ENCODE data around the gene CEP72. TPM values are rescaled to one million over a fixed set of nuclear protein-coding genes. Genes with fewer than 3 reads are reported as not detected.
"Not testable (repeated sequence)": the region's sequence is repeated elsewhere in the genome, so short reads cannot be mapped to it uniquely, and the experiment has no call there.

The CEP72 gene
- total RNA-seq, 4 donors from 2014 or later = 2.6 to 9.4 (median 4.2) TPM

GRCh38 chr5:573206-573605 lies 38.9 kb upstream of the CEP72 start:
- no peaks in the 10 kb centered on the region for H3K4me1 ChIP-seq
- no peaks in the 10 kb centered on the region for H3K36me3 ChIP-seq
- TF ChIP-seq POLR2AphosphoS5 (IDR thresholded peaks at IDR 0.05) = no peak
- TF ChIP-seq, protein P1, sequence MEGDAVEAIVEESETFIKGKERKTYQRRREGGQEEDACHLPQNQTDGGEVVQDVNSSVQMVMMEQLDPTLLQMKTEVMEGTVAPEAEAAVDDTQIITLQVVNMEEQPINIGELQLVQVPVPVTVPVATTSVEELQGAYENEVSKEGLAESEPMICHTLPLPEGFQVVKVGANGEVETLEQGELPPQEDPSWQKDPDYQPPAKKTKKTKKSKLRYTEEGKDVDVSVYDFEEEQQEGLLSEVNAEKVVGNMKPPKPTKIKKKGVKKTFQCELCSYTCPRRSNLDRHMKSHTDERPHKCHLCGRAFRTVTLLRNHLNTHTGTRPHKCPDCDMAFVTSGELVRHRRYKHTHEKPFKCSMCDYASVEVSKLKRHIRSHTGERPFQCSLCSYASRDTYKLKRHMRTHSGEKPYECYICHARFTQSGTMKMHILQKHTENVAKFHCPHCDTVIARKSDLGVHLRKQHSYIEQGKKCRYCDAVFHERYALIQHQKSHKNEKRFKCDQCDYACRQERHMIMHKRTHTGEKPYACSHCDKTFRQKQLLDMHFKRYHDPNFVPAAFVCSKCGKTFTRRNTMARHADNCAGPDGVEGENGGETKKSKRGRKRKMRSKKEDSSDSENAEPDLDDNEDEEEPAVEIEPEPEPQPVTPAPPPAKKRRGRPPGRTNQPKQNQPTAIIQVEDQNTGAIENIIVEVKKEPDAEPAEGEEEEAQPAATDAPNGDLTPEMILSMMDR (IDR thresholded peaks at IDR 0.05) = no peak
- no peak for TF ChIP-seq EP300 (IDR thresholded peaks at IDR 0.05; ENCODE audit: low read depth)
- TF ChIP-seq POLR2A (IDR thresholded peaks at IDR 0.05) = no peak
- no peak overlapping the region for H3K4me3 ChIP-seq
- intact Hi-C loops (cut with DNase I; ENCODE audit: low total_unique reads) = no loop called here
- H3K27ac ChIP-seq = no peak overlapping the region
- in situ Hi-C loops (cut with MboI; ENCODE audit: low pct_ligation_motif_present in 1 of 4, low pct_unique_long_range_greater_than_20kb in 1 of 4, low sequenced_read_pairs in 3 of 4) = no loop called here
- no peak for DNase-seq
- 88 to 91% methylated on average over 12 of the region's 12 CpGs for WGBS, 2 donors (ENCODE audit: low coverage in 1 of 2)
- H3K27me3 ChIP-seq = peaks cover 74% of the 10 kb centered on the region
- peaks cover 4 to 11% of the 10 kb centered on the region in 2 donors for H3K9me3 ChIP-seq

DNA sequence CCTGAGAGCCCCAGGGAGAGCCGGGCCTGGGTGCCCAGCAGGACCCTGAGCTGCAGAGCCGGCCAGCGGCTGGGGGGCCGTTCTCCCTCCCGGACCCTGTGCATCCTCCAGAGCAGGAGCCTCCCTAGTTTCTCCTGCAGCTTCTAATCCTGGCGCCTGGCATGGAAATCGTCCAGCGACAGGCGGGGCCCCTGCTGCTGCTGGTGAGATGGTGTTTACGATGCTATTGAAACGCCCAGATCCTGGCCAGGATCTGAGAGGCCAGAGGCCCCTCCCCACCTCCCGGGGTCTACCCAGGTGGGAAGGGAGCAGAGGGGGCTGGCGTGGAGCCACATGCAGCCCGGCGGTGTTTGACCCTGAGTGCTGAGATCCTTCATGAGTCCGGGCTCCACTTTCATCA lies 38.2 kb upstream of the CEP72 start:
- Histone ChIP-seq H3K27ac (no peak overlapping the region), H3K27me3 (peaks cover 74% of the 10 kb centered on the region), H3K9me3 (peaks cover 4 to 11% of the 10 kb centered on the region in 2 donors), H3K4me3 (no peak overlapping the region), H3K4me1 (no peaks in the 10 kb centered on the region), H3K36me3 (no peaks in the 10 kb centered on the region)
- 40 to 62% methylated on average over 3 to 16 of the region's 16 CpGs for WGBS, 2 donors (ENCODE audit: low coverage in 1 of 2)
- intact Hi-C loops (cut with DNase I; ENCODE audit: low total_unique reads) (no loop called here), in situ Hi-C loops (cut with MboI; ENCODE audit: low pct_ligation_motif_present in 1 of 4, low pct_unique_long_range_greater_than_20kb in 1 of 4, low sequenced_read_pairs in 3 of 4) (no loop called here)
- DNase-seq = no peak
- TF ChIP-seq EP300 (IDR thresholded peaks at IDR 0.05; ENCODE audit: low read depth) = no peak
- TF ChIP-seq, protein P1 (IDR thresholded peaks at IDR 0.05) = no peak
- no peak for TF ChIP-seq POLR2A (IDR thresholded peaks at IDR 0.05)
- TF ChIP-seq POLR2AphosphoS5 (IDR thresholded peaks at IDR 0.05) = no peak

DNA sequence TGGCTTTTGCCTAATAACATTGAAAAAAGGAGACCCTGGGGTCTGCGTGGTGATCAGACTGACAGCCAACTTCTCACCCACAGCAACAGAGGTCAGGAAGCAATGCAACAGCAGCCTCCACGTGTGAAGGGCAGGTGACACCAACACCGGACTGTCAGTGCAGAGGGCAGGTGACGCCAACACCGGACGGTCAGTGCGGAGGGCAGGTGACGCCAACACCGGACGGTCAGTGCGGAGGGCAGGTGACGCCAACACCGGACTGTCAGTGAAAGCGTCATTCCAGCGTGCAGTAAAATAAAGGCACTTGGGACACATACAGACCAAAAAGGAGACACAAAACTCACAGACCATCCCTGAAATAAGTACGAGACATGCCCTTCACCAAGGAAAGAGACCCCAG lies 37.2 kb upstream of the CEP72 start:
- Histone ChIP-seq H3K27me3 (peaks cover 79% of the 10 kb centered on the region), H3K4me1 (no peaks in the 10 kb centered on the region), H3K9me3 (peaks cover 4 to 11% of the 10 kb centered on the region in 2 donors), H3K36me3 (no peaks in the 10 kb centered on the region), H3K4me3 (no peak overlapping the region), H3K27ac (no peak overlapping the region)
- no peak for DNase-seq
- in situ Hi-C loops (cut with MboI; ENCODE audit: low pct_ligation_motif_present in 1 of 4, low pct_unique_long_range_greater_than_20kb in 1 of 4, low sequenced_read_pairs in 3 of 4) (no loop called here), intact Hi-C loops (cut with DNase I; ENCODE audit: low total_unique reads) (no loop called here)
- no peak for TF ChIP-seq POLR2A (IDR thresholded peaks at IDR 0.05)
- TF ChIP-seq POLR2AphosphoS5 (IDR thresholded peaks at IDR 0.05) = no peak
- TF ChIP-seq EP300 (IDR thresholded peaks at IDR 0.05; ENCODE audit: low read depth) = no peak
- TF ChIP-seq, protein P1 (IDR thresholded peaks at IDR 0.05) = no peak
- 90 to 96% methylated on average over 3 to 16 of the region's 16 CpGs for WGBS, 2 donors (ENCODE audit: low coverage in 1 of 2)

DNA sequence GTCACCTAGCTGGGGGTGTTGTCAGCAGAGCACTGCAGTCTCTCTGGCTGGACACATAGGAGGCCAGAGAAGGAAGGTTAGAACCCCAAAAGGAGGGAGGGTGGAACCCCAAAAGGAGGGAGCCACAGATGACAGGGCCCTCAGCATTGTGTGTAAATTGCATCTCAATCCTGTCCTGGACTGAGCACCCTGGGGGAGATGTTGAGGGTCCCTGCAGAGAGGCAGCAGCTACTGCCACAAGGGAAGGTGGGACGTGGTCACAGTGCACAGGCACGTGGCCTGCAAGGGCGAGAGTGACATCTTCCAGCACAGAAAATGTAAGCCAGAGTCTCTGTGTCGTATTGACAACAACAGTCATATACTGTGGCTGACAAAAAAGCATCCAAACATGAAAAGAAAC lies 36.5 kb upstream of the CEP72 start:
- DNase-seq = no peak
- in situ Hi-C loops (cut with MboI; ENCODE audit: low pct_ligation_motif_present in 1 of 4, low pct_unique_long_range_greater_than_20kb in 1 of 4, low sequenced_read_pairs in 3 of 4) = no loop called here

DNA sequence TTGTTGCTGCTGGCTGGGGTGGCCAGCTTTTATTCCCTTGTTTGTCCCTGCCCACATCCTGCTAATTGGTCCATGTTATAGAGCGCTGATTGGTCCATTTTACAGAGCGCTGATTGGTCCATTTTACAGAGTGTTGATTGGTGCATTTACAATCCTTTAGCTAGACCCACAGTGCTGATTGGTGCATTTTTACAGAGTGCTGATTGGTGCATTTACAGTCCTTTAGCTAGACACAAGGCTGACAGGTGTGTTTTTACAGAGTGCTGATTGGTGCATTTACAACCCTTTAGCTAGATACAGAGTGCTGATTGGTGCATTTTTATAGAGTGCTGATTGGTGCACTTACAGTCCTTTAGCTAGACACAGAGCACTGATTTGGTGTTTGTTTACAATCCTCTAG lies 34.9 kb upstream of the CEP72 start:
- H3K4me3 ChIP-seq; H3K4me1 ChIP-seq; H3K36me3 ChIP-seq; intact Hi-C loops (cut with DNase I; ENCODE audit: low total_unique reads); DNase-seq; in situ Hi-C loops (cut with MboI; ENCODE audit: low pct_ligation_motif_present in 1 of 4, low pct_unique_long_range_greater_than_20kb in 1 of 4, low sequenced_read_pairs in 3 of 4); H3K27ac ChIP-seq: not testable (repeated sequence)
- Histone ChIP-seq H3K9me3 (peaks cover 4 to 11% of the 10 kb centered on the region in 2 donors), H3K27me3 (peaks cover 76% of the 10 kb centered on the region)
- WGBS, 2 donors (ENCODE audit: low coverage in 1 of 2) = 97% methylated on average over 2 of the region's 2 CpGs; no CpG with 5 or more reads in 1 of the 2 donors

More for the DNA sequence above, 36.5 kb upstream of the CEP72 start:
- H3K36me3 ChIP-seq = no peaks in the 10 kb centered on the region
- no peak overlapping the region for H3K27ac ChIP-seq
- no peak overlapping the region for H3K4me3 ChIP-seq
- no peaks in the 10 kb centered on the region for H3K4me1 ChIP-seq
- WGBS, 2 donors (ENCODE audit: low coverage in 1 of 2) = 78% methylated on average over 4 of the region's 4 CpGs; no CpG with 5 or more reads in 1 of the 2 donors
- TF ChIP-seq EP300 (IDR thresholded peaks at IDR 0.05; ENCODE audit: low read depth) (no peak), POLR2A (IDR thresholded peaks at IDR 0.05) (no peak)
- TF ChIP-seq, protein P1 (IDR thresholded peaks at IDR 0.05) = no peak
- H3K27me3 ChIP-seq = peaks cover 80% of the 10 kb centered on the region
- intact Hi-C loops (cut with DNase I; ENCODE audit: low total_unique reads) = no loop called here
- peaks cover 4 to 11% of the 10 kb centered on the region in 2 donors for H3K9me3 ChIP-seq

Data from transverse colon (tissue), 4 donors.